Activated B cell treated with CpG ODN at 0.5 μM for 24 hours (primary cell): Measurements from ENCODE around the gene DUS1L. TPM values are rescaled to one million over a fixed set of nuclear protein-coding genes. Genes with fewer than 3 reads are reported as not detected.

Experiments used
- ATAC-seq: fragments of 200-7000 bp; cut with Tn5 transposase; one replicate; pipeline ENCODE4 v1.10.0; 2021; ENCODE audit warnings: low read depth, mild to moderate bottlenecking, moderate library complexity
- CTCF ChIA-PET: fragments of 350-600 bp; sonication (Branson Sonifier 250); formaldehyde crosslinking; loops from one replicate; lab custom pipeline; 2021; ENCODE audit warnings: antibody characterized with exemption; lab: Charles Lee
- POLR2A ChIA-PET: fragments of 350-600 bp; sonication (Branson Sonifier 250); formaldehyde crosslinking; loops from one replicate; lab custom pipeline; 2021; ENCODE audit warnings: antibody characterized with exemption; lab: Charles Lee
- DNase-seq: peaks from one replicate; pipeline ENCODE4 v3.0.0; 2022
- H3K27ac Mint-ChIP-seq: one replicate; pipeline ENCODE4 v1.8.0; 2020; ENCODE audit warnings: mixed read lengths
- H3K27me3 Mint-ChIP-seq: one replicate; pipeline ENCODE4 v1.8.0; 2021; ENCODE audit warnings: mixed read lengths
- H3K36me3 Mint-ChIP-seq: one replicate; pipeline ENCODE4 v1.8.0; 2021; ENCODE audit warnings: low read depth, mixed read lengths
- H3K4me1 Mint-ChIP-seq: one replicate; pipeline ENCODE4 v1.8.0; 2021; ENCODE audit warnings: mixed read lengths
- H3K4me3 Mint-ChIP-seq: one replicate; pipeline ENCODE4 v1.8.0; 2020; ENCODE audit warnings: mild to moderate bottlenecking, mixed read lengths
- H3K9me3 Mint-ChIP-seq: one replicate; pipeline ENCODE4 v1.8.0; 2020; ENCODE audit warnings: mixed read lengths
- intact Hi-C: fragments of 100-400 bp; cut with micrococcal nuclease; formaldehyde crosslinking; loops from one replicate; pipeline ENCODE4 v1.15.1; 2024
- total RNA-seq: library from RNA; stranded (reverse); gene quantifications from 2 replicates; pipeline ENCODE4 v1.2.3, GENCODE V29; 2022
- TF ChIP-seq, protein P1 (sequence below): fragments of 200-600 bp; IDR thresholded peaks from one replicate; pipeline ENCODE4 v1.8.0; 2022; ENCODE audit warnings: antibody characterized with exemption, mild to moderate bottlenecking

The DUS1L gene
- total RNA-seq, 1 donor from 2014 or later: 134 TPM

- H3K9me3 Mint-ChIP-seq: no peaks in the 10 kb centered on the region
- H3K27me3 Mint-ChIP-seq: peaks cover 2% of the 10 kb centered on the region
- DNase-seq: no peak
- TF ChIP-seq, protein P1, sequence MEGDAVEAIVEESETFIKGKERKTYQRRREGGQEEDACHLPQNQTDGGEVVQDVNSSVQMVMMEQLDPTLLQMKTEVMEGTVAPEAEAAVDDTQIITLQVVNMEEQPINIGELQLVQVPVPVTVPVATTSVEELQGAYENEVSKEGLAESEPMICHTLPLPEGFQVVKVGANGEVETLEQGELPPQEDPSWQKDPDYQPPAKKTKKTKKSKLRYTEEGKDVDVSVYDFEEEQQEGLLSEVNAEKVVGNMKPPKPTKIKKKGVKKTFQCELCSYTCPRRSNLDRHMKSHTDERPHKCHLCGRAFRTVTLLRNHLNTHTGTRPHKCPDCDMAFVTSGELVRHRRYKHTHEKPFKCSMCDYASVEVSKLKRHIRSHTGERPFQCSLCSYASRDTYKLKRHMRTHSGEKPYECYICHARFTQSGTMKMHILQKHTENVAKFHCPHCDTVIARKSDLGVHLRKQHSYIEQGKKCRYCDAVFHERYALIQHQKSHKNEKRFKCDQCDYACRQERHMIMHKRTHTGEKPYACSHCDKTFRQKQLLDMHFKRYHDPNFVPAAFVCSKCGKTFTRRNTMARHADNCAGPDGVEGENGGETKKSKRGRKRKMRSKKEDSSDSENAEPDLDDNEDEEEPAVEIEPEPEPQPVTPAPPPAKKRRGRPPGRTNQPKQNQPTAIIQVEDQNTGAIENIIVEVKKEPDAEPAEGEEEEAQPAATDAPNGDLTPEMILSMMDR: no peak
- ChIA-PET CTCF (interaction anchor here (1.1 to 2.0 kb wide), 2 partner anchors 9 to 69 kb away, joined by 3 to 7 read pairs; no protein-coding TSS in a partner anchor), POLR2A (no interaction called here)
- H3K4me3 Mint-ChIP-seq: no peak overlapping the region
- peaks cover 11% of the 10 kb centered on the region for H3K4me1 Mint-ChIP-seq
- no peak for ATAC-seq
- H3K36me3 Mint-ChIP-seq: no peaks in the 10 kb centered on the region
- H3K27ac Mint-ChIP-seq: no peak overlapping the region
- intact Hi-C loops: no loop called here
Observed at GRCh38 chr17:82028966-82029365, 36.6 kb downstream of the DUS1L start.

- ATAC-seq (no peak), DNase-seq (no peak)
- TF ChIP-seq, protein P1: no peak
- no peaks in the 10 kb centered on the region for H3K36me3 Mint-ChIP-seq
- H3K9me3 Mint-ChIP-seq: no peaks in the 10 kb centered on the region
- intact Hi-C loops: no loop called here
- CTCF ChIA-PET: no interaction called here
- peaks cover 2% of the 10 kb centered on the region for H3K27me3 Mint-ChIP-seq
- no peak overlapping the region for H3K4me3 Mint-ChIP-seq
- H3K27ac Mint-ChIP-seq: no peak overlapping the region
- POLR2A ChIA-PET: interaction anchor here (0.8 kb wide), 1 partner anchor 8 kb away, joined by 7 read pairs; no protein-coding TSS in a partner anchor
- H3K4me1 Mint-ChIP-seq: peaks cover 15% of the 10 kb centered on the region
Observed at GRCh38 chr17:82028246-82028645, 37.4 kb downstream of the DUS1L start.

- ChIA-PET POLR2A (no interaction called here), CTCF (interaction anchor here (1.4 kb wide), 1 partner anchor 66 kb away, joined by 3 read pairs; no protein-coding TSS in a partner anchor)
- peaks cover 2% of the 10 kb centered on the region for H3K27me3 Mint-ChIP-seq
- no peak for ATAC-seq
- no peaks in the 10 kb centered on the region for H3K36me3 Mint-ChIP-seq
- H3K27ac Mint-ChIP-seq: no peak overlapping the region
- no peaks in the 10 kb centered on the region for H3K9me3 Mint-ChIP-seq
- intact Hi-C loops: no loop called here
- H3K4me3 Mint-ChIP-seq: no peak overlapping the region
- TF ChIP-seq, protein P1: no peak
- peaks cover 28% of the 10 kb centered on the region for H3K4me1 Mint-ChIP-seq
- no peak for DNase-seq
Observed at GRCh38 chr17:82025401-82026107, 40.0 kb downstream of the DUS1L start.

- intact Hi-C loops: loop anchor here (5.0 kb wide), 2 partner anchors 153 to 472 kb away; partner anchors contain the start of gene ARHGDIA
- H3K27ac Mint-ChIP-seq: no peak overlapping the region
- H3K9me3 Mint-ChIP-seq: no peaks in the 10 kb centered on the region
- ATAC-seq (no peak), DNase-seq (no peak)
- H3K27me3 Mint-ChIP-seq: peaks cover 2% of the 10 kb centered on the region
- H3K36me3 Mint-ChIP-seq: no peaks in the 10 kb centered on the region
- TF ChIP-seq, protein P1: no peak
- CTCF ChIA-PET: interaction anchor here (5.9 kb wide), 1 partner anchor 65 kb away, joined by 59 read pairs; no protein-coding TSS in a partner anchor
- POLR2A ChIA-PET: interaction anchor here (1.1 kb wide), 1 partner anchor 11 kb away, joined by 3 read pairs; no protein-coding TSS in a partner anchor
- H3K4me1 Mint-ChIP-seq: peaks cover 26% of the 10 kb centered on the region
- H3K4me3 Mint-ChIP-seq: no peak overlapping the region
Observed at GRCh38 chr17:82024859-82025258, 40.7 kb downstream of the DUS1L start.
